Uterus (tissue), 2 donors: Measurements from ENCODE around the gene ZNF26.

Experiments used
- POLR2A ChIP-seq, 2 donors: fragments of 450-650 bp; IDR thresholded peaks; one replicate each; pipeline ENCODE4 v1.6.1; 2016; ENCODE audit warnings: antibody characterized with exemption in 2 of 2, mild to moderate bottlenecking in 1 of 2, moderate library complexity in 1 of 2
- TF ChIP-seq, protein P1 (sequence below), 4 experiments: fragments of 200-600 bp in 2 of 4; fragments of 450-650 bp in 2 of 4; sonication (generic) in 2 of 4; IDR thresholded peaks; one replicate each; pipeline ENCODE4 v1.5.1; 2016 to 2019; ENCODE audit warnings: antibody characterized with exemption in 4 of 4, mild to moderate bottlenecking in 2 of 4, moderate library complexity in 1 of 4

- TF ChIP-seq, protein P1, sequence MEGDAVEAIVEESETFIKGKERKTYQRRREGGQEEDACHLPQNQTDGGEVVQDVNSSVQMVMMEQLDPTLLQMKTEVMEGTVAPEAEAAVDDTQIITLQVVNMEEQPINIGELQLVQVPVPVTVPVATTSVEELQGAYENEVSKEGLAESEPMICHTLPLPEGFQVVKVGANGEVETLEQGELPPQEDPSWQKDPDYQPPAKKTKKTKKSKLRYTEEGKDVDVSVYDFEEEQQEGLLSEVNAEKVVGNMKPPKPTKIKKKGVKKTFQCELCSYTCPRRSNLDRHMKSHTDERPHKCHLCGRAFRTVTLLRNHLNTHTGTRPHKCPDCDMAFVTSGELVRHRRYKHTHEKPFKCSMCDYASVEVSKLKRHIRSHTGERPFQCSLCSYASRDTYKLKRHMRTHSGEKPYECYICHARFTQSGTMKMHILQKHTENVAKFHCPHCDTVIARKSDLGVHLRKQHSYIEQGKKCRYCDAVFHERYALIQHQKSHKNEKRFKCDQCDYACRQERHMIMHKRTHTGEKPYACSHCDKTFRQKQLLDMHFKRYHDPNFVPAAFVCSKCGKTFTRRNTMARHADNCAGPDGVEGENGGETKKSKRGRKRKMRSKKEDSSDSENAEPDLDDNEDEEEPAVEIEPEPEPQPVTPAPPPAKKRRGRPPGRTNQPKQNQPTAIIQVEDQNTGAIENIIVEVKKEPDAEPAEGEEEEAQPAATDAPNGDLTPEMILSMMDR (IDR thresholded peaks at IDR 0.05): no peak
- no peak for TF ChIP-seq POLR2A (IDR thresholded peaks at IDR 0.05)
Measured at GRCh38 chr12:132945806-132946205, 40.4 kb upstream of the ZNF26 start.
